HCT116 (cell line): ENCODE measurements around the gene PLA2G10. TPM values are rescaled to one million over a fixed set of nuclear protein-coding genes. Genes with fewer than 3 reads are reported as not detected.
A peak's percentile ranks its signal among the peaks of the same experiment; 100 is the strongest.

Experiments used
- ATAC-seq: fragments of 200-7000 bp; cut with Tn5 transposase; 2 replicates; pipeline ENCODE4 v1.9.1; 2020; ENCODE audit warnings: mild to moderate bottlenecking, moderate library complexity
- BruUV-seq: library from RNA; stranded (reverse); fragments of 400-500 nt; replicated peaks from 2 replicates; lab custom pipeline; 2021; lab: Mats Ljungman, UMichigan
- CTCF ChIA-PET: fragments of 300-600 bp; sonication (Branson Sonifier 250); formaldehyde crosslinking; loops from one replicate; lab custom pipeline; 2021; ENCODE audit warnings: antibody characterized with exemption; lab: Charles Lee
- POLR2A ChIA-PET: fragments of 300-600, 350-600 bp; sonication (Branson Sonifier 250); formaldehyde crosslinking; loops from one replicate; lab custom pipeline; 2021; ENCODE audit warnings: antibody characterized with exemption; lab: Charles Lee
- RAD21 ChIA-PET, 2 experiments: fragments of 300-600 bp; sonication (Branson Sonifier 250); formaldehyde crosslinking; loops; one replicate each; lab custom pipeline; 2023; ENCODE audit warnings: low total read pairs in 2 of 2; ENCODE audit not compliant: uncharacterized antibody in 2 of 2, unreplicated experiment in 2 of 2, low non-redundant PET in 1 of 2; lab: Charles Lee
- DNase-seq: peaks from one replicate; pipeline ENCODE4 v3.0.0-alpha.2; 2010; ENCODE audit warnings: low read depth, low spot score
- H2AFZ ChIP-seq: fragments of 200-600 bp; shearing (Covaris generic), sonication (generic); 2 replicates; pipeline ENCODE4 v1.6.1; 2017; ENCODE audit warnings: low read depth, mixed run types, mixed read lengths, antibody characterized with exemption, low read length; ENCODE audit not compliant: poor library complexity, severe bottlenecking
- H3K27ac ChIP-seq: 2 replicates; pipeline ENCODE4 v1.5.1; 2012; ENCODE audit warnings: low read depth, low read length
- H3K27me3 ChIP-seq: fragments of 200-600 bp; sonication (generic); 2 replicates; pipeline ENCODE4 v1.6.1; 2016; ENCODE audit warnings: mixed run types, low read length, mixed read lengths; ENCODE audit not compliant: insufficient read depth
- H3K36me3 ChIP-seq, 2 experiments: fragments of 200-500 bp in 1 of 2; fragments of 200-600 bp in 1 of 2; sonication (Bioruptor generic) in 1 of 2; sonication (generic) in 1 of 2; 2 replicates each; pipeline versions ENCODE4 v1.5.1 to v1.6.1; 2014 to 2016; ENCODE audit warnings: low read length in 2 of 2, inconsistent platforms in 1 of 2, mixed read lengths in 1 of 2, mixed run types in 1 of 2; ENCODE audit not compliant: insufficient read depth in 2 of 2, control insufficient read depth in 1 of 2
- H3K4me1 ChIP-seq, 2 experiments: fragments of 200-600 bp in 1 of 2; sonication (generic) in 1 of 2; 2 replicates each; pipeline versions ENCODE4 v1.5.1 to v1.6.1; 2012 to 2017; ENCODE audit warnings: low read length in 2 of 2, inconsistent platforms in 1 of 2, mild to moderate bottlenecking in 1 of 2, mixed read lengths in 1 of 2, mixed run types in 1 of 2, moderate library complexity in 1 of 2; ENCODE audit not compliant: insufficient read depth in 2 of 2, control insufficient read depth in 1 of 2
- H3K4me2 ChIP-seq: fragments of 200-600 bp; sonication (generic); 2 replicates; pipeline ENCODE4 v1.6.1; 2017; ENCODE audit warnings: mixed run types, low read length, mixed read lengths
- H3K4me3 ChIP-seq, 2 experiments: fragments of 200-600 bp in 1 of 2; sonication (generic) in 1 of 2; replicated peaks in 1 of 2; 2 replicates each; pipeline ENCODE4 v1.5.1; 2011 to 2016; ENCODE audit warnings: low read length in 2 of 2, control low read depth in 1 of 2, low read depth in 1 of 2, mild to moderate bottlenecking in 1 of 2, mixed read lengths in 1 of 2, mixed run types in 1 of 2
- H3K79me2 ChIP-seq: fragments of 200-600 bp; sonication (generic); 2 replicates; pipeline ENCODE4 v1.6.1; 2017; ENCODE audit warnings: mild to moderate bottlenecking, mixed run types, low read length, moderate library complexity, mixed read lengths; ENCODE audit not compliant: insufficient read depth
- H3K9ac ChIP-seq: fragments of 200-600 bp; sonication (generic); 2 replicates; pipeline ENCODE4 v1.6.1; 2016; ENCODE audit warnings: low read length, mixed read lengths
- H3K9me2 ChIP-seq: fragments of 200-600 bp; sonication (generic), shearing (Covaris generic); 2 replicates; pipeline ENCODE4 v1.6.1; 2017; ENCODE audit warnings: mixed run types, mild to moderate bottlenecking, moderate library complexity; ENCODE audit not compliant: insufficient read depth
- H3K9me3 ChIP-seq, 2 experiments: fragments of 200-500 bp in 1 of 2; fragments of 200-600 bp in 1 of 2; sonication (Bioruptor generic) in 1 of 2; sonication (generic) in 1 of 2; 2 replicates each; pipeline ENCODE4 v1.6.1; 2014 to 2017; ENCODE audit warnings: low read length in 2 of 2, mixed read lengths in 2 of 2, inconsistent platforms in 1 of 2, low read depth in 1 of 2, mild to moderate bottlenecking in 1 of 2, mixed run types in 1 of 2, moderate library complexity in 1 of 2; ENCODE audit not compliant: control insufficient read depth in 1 of 2, insufficient read depth in 1 of 2
- H4K20me1 ChIP-seq: fragments of 200-600 bp; sonication (generic), shearing (Covaris generic); 2 replicates; pipeline ENCODE4 v1.6.1; 2017; ENCODE audit warnings: mixed run types, mild to moderate bottlenecking, moderate library complexity; ENCODE audit not compliant: insufficient read depth
- CBX3 ChIP-seq: IDR thresholded peaks from 2 replicates; pipeline ENCODE4 v1.6.1; 2012; ENCODE audit warnings: low read depth
- CEBPB ChIP-seq: IDR thresholded peaks from 2 replicates; pipeline ENCODE4 v1.6.1; 2012; ENCODE audit warnings: low read depth
- CTCF ChIP-seq, 3 experiments: fragments of 200-600 bp in 1 of 3; sonication (generic) in 1 of 3; IDR thresholded peaks in 2 of 3; conservative IDR thresholded peaks in 1 of 3; 2 replicates each; pipeline ENCODE4 v1.5.1; 2012 to 2017; ENCODE audit warnings: low read depth in 2 of 3, low read length in 2 of 3, antibody characterized with exemption in 1 of 3, borderline replicate concordance in 1 of 3, control low read depth in 1 of 3, mild to moderate bottlenecking in 1 of 3, mixed read lengths in 1 of 3, mixed run types in 1 of 3, moderate library complexity in 1 of 3; ENCODE audit not compliant: insufficient read depth in 1 of 3
- ELF1 ChIP-seq: IDR thresholded peaks from 2 replicates; pipeline ENCODE4 v1.6.1; 2012; ENCODE audit warnings: low read depth, borderline replicate concordance
- JUND ChIP-seq: IDR thresholded peaks from 2 replicates; pipeline ENCODE4 v1.6.1; 2012
- MAX ChIP-seq: IDR thresholded peaks from 2 replicates; pipeline ENCODE4 v1.6.1; 2012
- POLR2A ChIP-seq: IDR thresholded peaks from 2 replicates; pipeline ENCODE4 v1.7.0; 2011; ENCODE audit warnings: borderline replicate concordance; ENCODE audit not compliant: insufficient read depth, insufficient read length; ENCODE audit errors: extremely low read depth
- POLR2AphosphoS5 ChIP-seq: IDR thresholded peaks from 2 replicates; pipeline ENCODE4 v1.6.1; 2011; ENCODE audit warnings: mild to moderate bottlenecking, low read depth, low read length, moderate library complexity
- SIN3A ChIP-seq: IDR thresholded peaks from 2 replicates; pipeline ENCODE4 v1.6.1; 2012; ENCODE audit warnings: low read depth
- SRF ChIP-seq: IDR thresholded peaks from 2 replicates; pipeline ENCODE4 v1.6.1; 2012; ENCODE audit warnings: low read depth
- TCF7L2 ChIP-seq: IDR thresholded peaks from 2 replicates; pipeline ENCODE4 v1.7.0; 2011; ENCODE audit warnings: borderline replicate concordance, inconsistent platforms; ENCODE audit not compliant: insufficient read depth, insufficient read length; ENCODE audit errors: extremely low read depth
- YY1 ChIP-seq: IDR thresholded peaks from 2 replicates; pipeline ENCODE4 v1.6.1; 2011; ENCODE audit warnings: low read length, low read depth, moderate library complexity, mild to moderate bottlenecking; ENCODE audit not compliant: insufficient replicate concordance; ENCODE audit errors: extremely low read depth
- ZFX ChIP-seq: fragments of 450-650 bp; IDR thresholded peaks from 2 replicates; pipeline ENCODE4 v1.6.1; 2017
- intact Hi-C: fragments of 100-400 bp; cut with micrococcal nuclease; formaldehyde crosslinking; loops from 2 replicates; pipeline ENCODE4 v1.10.0; 2022
- total RNA-seq: library from RNA; stranded (reverse); gene quantifications from one replicate; pipeline ENCODE4 v1.2.1, GENCODE V29; 2021; ENCODE audit not compliant: unreplicated experiment

Gene PLA2G10
- total RNA-seq, 1 experiment from 2014 or later: not detected

- TF ChIP-seq TCF7L2: no peak
- peak; percentile 80 for TF ChIP-seq POLR2A
- peak; percentile 88 for TF ChIP-seq POLR2AphosphoS5
- peak; percentile 96 for TF ChIP-seq SIN3A
- TF ChIP-seq YY1: no peak
- peak; percentile 93 for TF ChIP-seq ELF1
- no peak for TF ChIP-seq CTCF (IDR thresholded peaks at IDR 0.05 in 2 of 3, conservative IDR thresholded peaks at IDR 0.05 in 1 of 3; ENCODE audit: borderline replicate concordance in 1 of 3, insufficient read depth in 1 of 3, low read depth in 2 of 3, low read length in 2 of 3)
- TF ChIP-seq CBX3: peak; percentile 70; the same call in 1 of the 2 replicates
- TF ChIP-seq ZFX: peak; percentile 98
- TF ChIP-seq CEBPB: no peak; the same call in none of the 2 replicates
- TF ChIP-seq MAX: peak; percentile 92
- TF ChIP-seq SRF: peak; percentile 99
Measured at GRCh38 chr16:14629919-14630619, 64.0 kb downstream of the PLA2G10 start, which contains the start of gene PARN (continued).

GRCh38 chr16:14629612-14629918, 64.5 kb downstream of the PLA2G10 start:
- peak overlapping the region; percentile 94 for H3K9ac ChIP-seq
- TF ChIP-seq YY1 (no peak), JUND (0 out of 2 replicates have a peak, but pooled peaks have one; percentile 2)
- ChIA-PET POLR2A (no interaction called here), RAD21 (no interaction called here), CTCF (no interaction called here)
- intact Hi-C loops: no loop called here
- ATAC-seq: peak; percentile 1; the same call in 1 of the 2 replicates
- peaks cover 5% of the 10 kb centered on the region; the same call in 1 of the 2 replicates for H4K20me1 ChIP-seq
- H3K4me1 ChIP-seq: peaks cover 25 to 36% of the 10 kb centered on the region in 2 experiments
- peaks cover 39% of the 10 kb centered on the region for H3K79me2 ChIP-seq
- H3K4me2 ChIP-seq: peak overlapping the region; percentile 83
- peaks cover 13 to 29% of the 10 kb centered on the region in 2 experiments; a peak in 3 of 4 replicates for H3K36me3 ChIP-seq
- no TSS peak for BruUV-seq
- H3K9me3 ChIP-seq: no peaks in the 10 kb centered on the region
- H2AFZ ChIP-seq: no peak overlapping the region
- H3K27ac ChIP-seq: peak overlapping the region; percentile 89
- no peaks in the 10 kb centered on the region for H3K9me2 ChIP-seq
- H3K27me3 ChIP-seq: no peaks in the 10 kb centered on the region
- peak overlapping the region; percentile 76 to 92 for H3K4me3 ChIP-seq
- DNase-seq: no peak
